PC-9 (cell line): ENCODE measurements around the gene FGF22. TPM values are rescaled to one million over a fixed set of nuclear protein-coding genes. Genes with fewer than 3 reads are reported as not detected.
"Not testable (repeated sequence)": the region's sequence is repeated elsewhere in the genome, so short reads cannot be mapped to it uniquely, and the experiment has no call there.

Source experiments
- BruUV-seq: library from RNA; stranded (reverse); fragments of 400-500 nt; replicated peaks from 2 replicates; lab custom pipeline; 2021; lab: Mats Ljungman, UMichigan
- CTCF ChIA-PET: fragments of 300-600 bp; sonication (Branson Sonifier 250); formaldehyde crosslinking; loops from one replicate; lab custom pipeline; 2022; ENCODE audit warnings: antibody characterized with exemption; lab: Charles Lee
- POLR2A ChIA-PET: fragments of 300-600 bp; sonication (Branson Sonifier 250); formaldehyde crosslinking; loops from one replicate; lab custom pipeline; 2022; ENCODE audit warnings: antibody characterized with exemption; ENCODE audit not compliant: unreplicated experiment; lab: Charles Lee
- DNase-seq, 2 experiments: peaks; one replicate each; pipeline versions ENCODE4 v3.0.0 to v3.0.0-alpha.2; 2015 to 2022; ENCODE audit warnings: mixed read lengths in 1 of 2
- H2AFZ ChIP-seq: fragments of 200-600 bp; sonication (generic); 2 replicates; pipeline ENCODE4 v1.8.1; 2017; ENCODE audit warnings: antibody characterized with exemption
- H3F3A ChIP-seq: fragments of 200-600 bp; sonication (generic); 2 replicates; pipeline ENCODE4 v1.8.1; 2017; ENCODE audit warnings: antibody characterized with exemption, mild to moderate bottlenecking, low read depth; ENCODE audit not compliant: insufficient read depth
- H3K27ac ChIP-seq: fragments of 200-600 bp; sonication (generic); 2 replicates; pipeline ENCODE4 v1.6.1; 2016; ENCODE audit warnings: mixed run types
- H3K27me3 ChIP-seq: fragments of 200-600 bp; sonication (generic); 2 replicates; pipeline ENCODE4 v1.6.1; 2016; ENCODE audit warnings: low read depth, mixed run types; ENCODE audit not compliant: insufficient read depth
- H3K36me3 ChIP-seq: fragments of 200-600 bp; sonication (generic); 2 replicates; pipeline ENCODE4 v1.6.1; 2016; ENCODE audit warnings: low read depth, mixed run types
- H3K4me1 ChIP-seq: fragments of 200-600 bp; sonication (generic); replicated peaks from 2 replicates; pipeline ENCODE4 v1.6.1; 2016; ENCODE audit warnings: mixed run types; ENCODE audit not compliant: insufficient read depth
- H3K4me2 ChIP-seq: fragments of 200-600 bp; sonication (generic); 2 replicates; pipeline ENCODE4 v1.6.1; 2017; ENCODE audit warnings: mixed run types
- H3K4me3 ChIP-seq: fragments of 200-600 bp; sonication (generic); 2 replicates; pipeline ENCODE4 v1.6.1; 2016; ENCODE audit warnings: mixed run types
- H3K79me2 ChIP-seq: fragments of 200-600 bp; sonication (generic); 2 replicates; pipeline ENCODE4 v1.6.1; 2017; ENCODE audit warnings: low read depth, mixed run types
- H3K9me2 ChIP-seq: fragments of 200-600 bp; sonication (generic); 2 replicates; pipeline ENCODE4 v1.8.1; 2017; ENCODE audit warnings: mild to moderate bottlenecking; ENCODE audit not compliant: insufficient read depth
- H3K9me3 ChIP-seq: fragments of 200-600 bp; sonication (generic); 2 replicates; pipeline ENCODE4 v1.8.1; 2016; ENCODE audit warnings: low read depth; ENCODE audit not compliant: insufficient read depth
- H4K20me1 ChIP-seq: fragments of 200-600 bp; sonication (generic); 2 replicates; pipeline ENCODE4 v1.8.1; 2017; ENCODE audit not compliant: insufficient read depth
- EZH2 ChIP-seq: fragments of 200-600 bp; sonication (generic); IDR thresholded peaks from 2 replicates; pipeline ENCODE4 v1.8.0; 2017; ENCODE audit warnings: antibody characterized with exemption, low read depth
- intact Hi-C: fragments of 100-400 bp; cut with micrococcal nuclease; formaldehyde crosslinking; loops from one replicate; pipeline ENCODE4 v1.10.0; 2022; ENCODE audit not compliant: unreplicated experiment
- total RNA-seq: library from RNA; stranded (reverse); gene quantifications from 2 replicates; pipeline ENCODE4 v1.2.3, GENCODE V29; 2021
- TF ChIP-seq, protein P1 (sequence below): fragments of 200-600 bp; sonication (generic); conservative IDR thresholded peaks from 2 replicates; pipeline ENCODE4 v1.6.1; 2017; ENCODE audit warnings: mixed run types, antibody characterized with exemption, mild to moderate bottlenecking, moderate library complexity

Gene FGF22
- total RNA-seq, 1 experiment from 2014 or later, result not detected

DNA sequence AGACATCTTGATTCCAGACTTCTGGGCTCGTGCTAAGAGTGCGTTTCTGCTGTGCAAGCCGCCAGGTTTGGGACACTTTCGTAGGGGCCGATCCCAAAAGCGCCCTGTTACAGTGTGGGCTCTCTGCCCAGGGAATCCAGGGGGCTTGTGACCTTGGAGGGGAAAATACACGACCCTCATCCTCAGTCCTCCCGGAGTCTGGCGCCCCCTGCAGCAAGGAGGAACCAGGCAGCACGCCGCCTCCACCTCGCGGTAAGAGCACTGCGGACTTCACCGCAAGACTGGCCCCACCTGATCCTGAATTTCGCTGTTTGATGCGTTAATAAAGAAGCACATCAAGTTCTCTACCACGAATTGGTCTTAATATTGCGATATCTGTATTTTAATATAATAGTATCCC, 11.5 kb upstream of the FGF22 start:
- CTCF ChIA-PET, result no interaction called here
- BruUV-seq, result no TSS peak
- 0 out of 2 replicates have a peak, but pooled peaks cover 7% of the 10 kb centered on the region for H3K36me3 ChIP-seq
- POLR2A ChIA-PET, result no interaction called here
- H3K27me3 ChIP-seq, result no peaks in the 10 kb centered on the region
- H3K4me2 ChIP-seq, result no peak overlapping the region
- TF ChIP-seq EZH2, result no peak
- TF ChIP-seq, protein P1, sequence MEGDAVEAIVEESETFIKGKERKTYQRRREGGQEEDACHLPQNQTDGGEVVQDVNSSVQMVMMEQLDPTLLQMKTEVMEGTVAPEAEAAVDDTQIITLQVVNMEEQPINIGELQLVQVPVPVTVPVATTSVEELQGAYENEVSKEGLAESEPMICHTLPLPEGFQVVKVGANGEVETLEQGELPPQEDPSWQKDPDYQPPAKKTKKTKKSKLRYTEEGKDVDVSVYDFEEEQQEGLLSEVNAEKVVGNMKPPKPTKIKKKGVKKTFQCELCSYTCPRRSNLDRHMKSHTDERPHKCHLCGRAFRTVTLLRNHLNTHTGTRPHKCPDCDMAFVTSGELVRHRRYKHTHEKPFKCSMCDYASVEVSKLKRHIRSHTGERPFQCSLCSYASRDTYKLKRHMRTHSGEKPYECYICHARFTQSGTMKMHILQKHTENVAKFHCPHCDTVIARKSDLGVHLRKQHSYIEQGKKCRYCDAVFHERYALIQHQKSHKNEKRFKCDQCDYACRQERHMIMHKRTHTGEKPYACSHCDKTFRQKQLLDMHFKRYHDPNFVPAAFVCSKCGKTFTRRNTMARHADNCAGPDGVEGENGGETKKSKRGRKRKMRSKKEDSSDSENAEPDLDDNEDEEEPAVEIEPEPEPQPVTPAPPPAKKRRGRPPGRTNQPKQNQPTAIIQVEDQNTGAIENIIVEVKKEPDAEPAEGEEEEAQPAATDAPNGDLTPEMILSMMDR, result peak; percentile 32; the same call in 1 of the 2 replicates
- H3K27ac ChIP-seq, result no peak overlapping the region
- no peak overlapping the region for H2AFZ ChIP-seq
- no peak for DNase-seq
- no peaks in the 10 kb centered on the region; the same call in 1 of the 2 replicates for H3K4me1 ChIP-seq
- peaks cover 11% of the 10 kb centered on the region for H4K20me1 ChIP-seq
- intact Hi-C loops, result no loop called here
- H3K9me3 ChIP-seq, result no peaks in the 10 kb centered on the region
- H3F3A ChIP-seq, result 0 out of 2 replicates have a peak, but pooled peaks cover 8% of the 10 kb centered on the region
- no peak overlapping the region for H3K4me3 ChIP-seq
- no peaks in the 10 kb centered on the region for H3K9me2 ChIP-seq
- peaks cover 27% of the 10 kb centered on the region for H3K79me2 ChIP-seq

DNA sequence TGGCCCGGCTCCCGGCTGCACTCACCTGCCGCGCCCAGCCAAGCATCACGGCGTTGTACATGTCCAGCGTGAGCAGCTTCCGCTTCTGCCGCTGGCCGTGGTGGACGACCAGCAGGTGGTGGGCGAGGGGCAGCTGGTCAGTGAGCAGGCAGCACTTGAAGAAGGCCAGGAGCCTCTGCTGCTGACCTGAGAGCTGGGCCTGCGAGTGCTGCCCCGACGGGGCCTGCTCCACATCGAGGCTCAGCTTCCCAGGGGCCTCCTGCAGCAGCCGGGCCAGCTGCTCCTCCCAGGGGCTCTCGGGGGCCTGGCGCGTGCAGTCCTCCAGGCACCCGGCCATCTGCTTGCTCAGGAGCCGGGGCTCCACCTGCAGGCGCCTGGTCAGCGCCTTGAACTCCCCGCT, 10.2 kb upstream of the FGF22 start:
- peaks cover 34% of the 10 kb centered on the region for H3K79me2 ChIP-seq
- not testable (repeated sequence) for BruUV-seq

DNA sequence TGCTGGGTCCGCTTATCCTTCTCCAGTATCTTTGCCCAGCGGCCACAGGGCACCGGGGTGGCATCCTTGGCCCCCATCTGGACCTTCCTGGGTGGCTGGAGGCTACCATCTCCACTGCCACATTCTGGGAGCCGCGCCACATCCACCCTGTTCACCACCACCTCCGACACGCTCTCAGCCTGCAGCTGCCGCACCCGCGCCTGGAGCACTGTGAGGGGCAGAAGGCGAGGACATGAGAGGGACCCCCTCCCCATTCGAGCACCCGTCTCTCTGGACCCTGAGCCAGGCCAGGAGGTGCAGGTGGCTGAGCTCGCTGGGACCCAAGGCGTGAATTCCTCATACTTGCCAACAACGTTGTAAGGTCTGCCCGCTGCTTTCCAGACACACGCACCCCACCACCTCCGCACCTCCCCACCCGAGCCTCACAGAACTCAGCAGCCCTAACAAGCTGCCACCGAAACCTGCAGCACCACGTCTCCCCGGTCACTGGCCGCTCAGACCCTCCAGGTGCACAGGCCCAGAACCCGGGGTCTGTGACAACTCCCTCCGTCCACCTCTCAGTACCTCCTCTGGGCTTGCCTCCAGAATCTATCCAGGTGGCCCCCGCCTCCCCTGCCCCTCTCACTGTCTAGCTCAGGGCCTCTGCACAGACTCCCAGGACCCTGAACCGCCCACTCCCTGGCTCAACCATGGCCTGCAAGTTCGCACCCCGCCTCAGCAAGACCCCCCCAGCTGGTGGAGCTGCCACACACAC, 9.5 kb upstream of the FGF22 start:
- BruUV-seq, result no TSS peak
- intact Hi-C loops, result no loop called here

More for the DNA sequence above, 10.2 kb upstream of the FGF22 start:
- H3K4me1 ChIP-seq, intact Hi-C loops, H3K36me3 ChIP-seq, POLR2A ChIA-PET, H3K27me3 ChIP-seq, H3F3A ChIP-seq, H3K9me3 ChIP-seq, H3K4me2 ChIP-seq, CTCF ChIA-PET, H3K4me3 ChIP-seq, H3K27ac ChIP-seq, H2AFZ ChIP-seq, H3K9me2 ChIP-seq, DNase-seq: not testable (repeated sequence)
- H4K20me1 ChIP-seq, result peaks cover 11% of the 10 kb centered on the region

More for the DNA sequence above, 9.5 kb upstream of the FGF22 start:
- ChIA-PET POLR2A (no interaction called here), CTCF (no interaction called here)
- Histone ChIP-seq H2AFZ (no peak overlapping the region), H3K9me3 (no peaks in the 10 kb centered on the region), H3K9me2 (no peaks in the 10 kb centered on the region), H3K27ac (no peak overlapping the region), H4K20me1 (peaks cover 11% of the 10 kb centered on the region), H3K4me3 (no peak overlapping the region), H3K27me3 (no peaks in the 10 kb centered on the region), H3K79me2 (peaks cover 34% of the 10 kb centered on the region), H3F3A (0 out of 2 replicates have a peak, but pooled peaks cover 8% of the 10 kb centered on the region), H3K4me2 (no peak overlapping the region), H3K4me1 (peaks cover 8% of the 10 kb centered on the region), H3K36me3 (0 out of 2 replicates have a peak, but pooled peaks cover 7% of the 10 kb centered on the region)
- no peak for DNase-seq
- TF ChIP-seq EZH2, result no peak
- TF ChIP-seq, protein P1, result no peak
